Measurements from ENCODE around the gene CCDC177. TPM values are rescaled to one million over a fixed set of nuclear protein-coding genes. Genes with fewer than 3 reads are reported as not detected.

CCDC177 gene
- total and polyA plus RNA-seq, 9 of the 15 experiments (the other 6 are each of a cell fraction or from before 2014, with no cell fraction given) = not detected

DNA sequence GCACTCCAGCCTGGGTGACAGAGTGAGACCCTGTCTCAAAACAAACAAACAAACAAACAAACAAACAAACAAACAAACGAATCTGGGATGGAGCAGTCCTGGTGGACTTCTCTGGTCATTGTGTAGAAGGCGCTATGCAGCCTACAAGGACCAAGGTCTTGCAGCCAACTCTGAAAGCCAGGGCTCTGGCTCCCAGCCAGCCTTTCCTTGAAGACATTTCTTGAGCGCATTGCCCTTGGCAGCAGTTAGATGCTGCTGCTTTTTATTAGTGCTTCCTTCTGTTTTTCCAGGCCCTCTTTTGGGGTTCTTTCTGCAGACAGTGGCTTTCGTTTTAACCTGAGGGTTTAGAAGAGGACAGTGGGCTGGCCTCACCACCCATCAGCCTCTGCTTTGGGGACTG is 20.2 kb downstream of the CCDC177 start:
- no peak for DNase-seq (ENCODE audit: extremely low read depth in 1 of 4, low spot score in 3 of 4)
- BruUV-seq (replicated peaks) = no TSS peak
- ATAC-seq = no peak
- Histone ChIP-seq H3K9me3 (replicated peaks; ENCODE audit: control insufficient read depth, insufficient read depth, low read depth, low read length) (no peaks in the 10 kb centered on the region), H3K4me3 (no peak overlapping the region), H3K4me1 (replicated peaks in 1 of 2; ENCODE audit: control insufficient read depth in 2 of 2, insufficient read depth in 2 of 2, low read length in 2 of 2) (no peaks in the 10 kb centered on the region; a peak in 1 of 5 replicates), H3K36me3 (ENCODE audit: control insufficient read depth, insufficient read depth, low read length) (no peaks in the 10 kb centered on the region), H3K27me3 (ENCODE audit: control insufficient read depth in 2 of 2, insufficient read depth in 2 of 2, low read length in 2 of 2) (peaks cover 2 to 12% of the 10 kb centered on the region in 2 experiments; a peak in 3 of 5 replicates), H2AFZ (ENCODE audit: low read depth, low read length) (no peak overlapping the region), H3K27ac (ENCODE audit: extremely low read depth, low read depth, low read length) (no peak overlapping the region), H3K9me1 (ENCODE audit: control insufficient read depth, insufficient read depth, low read length) (no peaks in the 10 kb centered on the region), H3K4me2 (ENCODE audit: insufficient read depth, low read length) (no peak overlapping the region), H4K20me1 (replicated peaks; ENCODE audit: control insufficient read depth, insufficient read depth, low read length) (no peaks in the 10 kb centered on the region), H3K9ac (ENCODE audit: insufficient read depth in 1 of 2, low read depth in 2 of 2, low read length in 2 of 2) (no peak overlapping the region), H3K79me2 (ENCODE audit: control insufficient read depth, insufficient read depth, low read length) (no peaks in the 10 kb centered on the region)
- POLR2A ChIA-PET = no interaction called here
- CTCF ChIA-PET (ENCODE audit: low intra/inter-chr PET ratio) = no interaction called here
- 19% methylated on average over 3 of the region's 4 CpGs for WGBS (ENCODE audit: insufficient coverage, low coverage, missing lambda C conversion rate)
- intact Hi-C loops (cut with micrococcal nuclease) (no loop called here), in situ Hi-C loops (cut with MboI) (loop anchor here (25.0 kb wide), 1 partner anchor 483 kb away; no protein-coding TSS in a partner anchor)
- no peak for FAIRE-seq
- TF ChIP-seq NFIC (IDR thresholded peaks at IDR 0.05) (peak; percentile 42; the same call in 1 of the 2 replicates), FOXJ2 (tag; IDR thresholded peaks at IDR 0.05) (no peak)

DNA sequence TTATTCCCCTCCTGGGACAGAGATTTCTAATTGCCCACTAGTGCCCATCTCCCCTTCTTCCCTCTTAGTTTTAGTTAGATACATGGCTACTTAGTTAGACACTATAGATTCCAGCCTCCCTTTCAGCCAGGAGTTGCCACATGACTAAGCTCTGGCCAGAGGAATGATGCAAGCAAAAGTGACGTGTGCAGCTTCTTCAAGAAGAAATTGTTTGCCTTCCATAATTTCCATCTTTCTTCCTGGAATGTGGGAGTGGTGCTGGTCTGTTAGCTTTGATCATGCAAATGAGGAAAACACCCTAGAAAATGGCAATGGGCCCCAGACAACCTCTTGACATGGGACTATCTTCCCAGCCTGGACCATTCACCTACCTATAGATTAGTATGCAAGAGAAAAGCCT is 21.4 kb downstream of the CCDC177 start:
- ChIA-PET CTCF (ENCODE audit: low intra/inter-chr PET ratio) (no interaction called here), POLR2A (interaction anchor here (0.8 kb wide), 1 partner anchor 18 kb away, joined by 4 read pairs; no protein-coding TSS in a partner anchor)
- in situ Hi-C loops (cut with MboI) = loop anchor here (25.0 kb wide), 1 partner anchor 484 kb away; no protein-coding TSS in a partner anchor
- Histone ChIP-seq H3K9ac (ENCODE audit: insufficient read depth in 1 of 2, low read depth in 2 of 2, low read length in 2 of 2) (no peak overlapping the region), H3K4me1 (replicated peaks in 1 of 2; ENCODE audit: control insufficient read depth in 2 of 2, insufficient read depth in 2 of 2, low read length in 2 of 2) (no peaks in the 10 kb centered on the region; a peak in 2 of 5 replicates), H4K20me1 (replicated peaks; ENCODE audit: control insufficient read depth, insufficient read depth, low read length) (no peaks in the 10 kb centered on the region), H2AFZ (ENCODE audit: low read depth, low read length) (no peak overlapping the region), H3K9me1 (ENCODE audit: control insufficient read depth, insufficient read depth, low read length) (no peaks in the 10 kb centered on the region), H3K27ac (ENCODE audit: extremely low read depth, low read depth, low read length) (no peak overlapping the region), H3K27me3 (ENCODE audit: control insufficient read depth in 2 of 2, insufficient read depth in 2 of 2, low read length in 2 of 2) (peaks cover 2 to 7% of the 10 kb centered on the region in 2 experiments; a peak in 3 of 5 replicates), H3K9me3 (replicated peaks; ENCODE audit: control insufficient read depth, insufficient read depth, low read depth, low read length) (no peaks in the 10 kb centered on the region), H3K36me3 (ENCODE audit: control insufficient read depth, insufficient read depth, low read length) (no peaks in the 10 kb centered on the region), H3K79me2 (ENCODE audit: control insufficient read depth, insufficient read depth, low read length) (no peaks in the 10 kb centered on the region), H3K4me3 (no peak overlapping the region), H3K4me2 (ENCODE audit: insufficient read depth, low read length) (no peak overlapping the region)
- no peak for FAIRE-seq
- intact Hi-C loops (cut with micrococcal nuclease) = no loop called here
- peak in 1 of 4 experiments; percentile 11 for DNase-seq (ENCODE audit: extremely low read depth in 1 of 4, low spot score in 3 of 4)
- TF ChIP-seq KLF13 (tag; IDR thresholded peaks at IDR 0.05; ENCODE audit: borderline replicate concordance, low read depth) (no peak), CEBPB (tag; IDR thresholded peaks at IDR 0.05) (peak; percentile 84), CCAR2 (IDR thresholded peaks at IDR 0.05; ENCODE audit: low read depth, low read length) (no peak), PCBP2 (IDR thresholded peaks at IDR 0.05; ENCODE audit: low read depth, low read length, poor library complexity, severe bottlenecking) (no peak), CEBPG (CRISPR knock-in tag; IDR thresholded peaks at IDR 0.05) (peak; percentile 64), CEBPG (tag; conservative IDR thresholded peaks at IDR 0.05 in 1 of 2, IDR thresholded peaks at IDR 0.05 in 1 of 2) (peak; percentile 78 to 80), JUND (IDR thresholded peaks at IDR 0.05; ENCODE audit: borderline replicate concordance, low read depth, low read length) (0 out of 2 replicates have a peak, but pooled peaks have one; percentile 36), JUND (tag; IDR thresholded peaks at IDR 0.05; ENCODE audit: borderline replicate concordance, low read depth, low read length) (no peak), POLR2G (IDR thresholded peaks at IDR 0.05; ENCODE audit: low read depth, low read length) (no peak)
- TF ChIP-seq, protein P1, sequence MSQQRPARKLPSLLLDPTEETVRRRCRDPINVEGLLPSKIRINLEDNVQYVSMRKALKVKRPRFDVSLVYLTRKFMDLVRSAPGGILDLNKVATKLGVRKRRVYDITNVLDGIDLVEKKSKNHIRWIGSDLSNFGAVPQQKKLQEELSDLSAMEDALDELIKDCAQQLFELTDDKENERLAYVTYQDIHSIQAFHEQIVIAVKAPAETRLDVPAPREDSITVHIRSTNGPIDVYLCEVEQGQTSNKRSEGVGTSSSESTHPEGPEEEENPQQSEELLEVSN (IDR thresholded peaks at IDR 0.05; ENCODE audit: borderline replicate concordance in 1 of 2, extremely low read depth in 1 of 2, insufficient read depth in 1 of 2, insufficient read length in 1 of 2, low read depth in 1 of 2, low read length in 1 of 2, poor library complexity in 1 of 2, severe bottlenecking in 1 of 2) = no peak
- TF ChIP-seq, protein P2, sequence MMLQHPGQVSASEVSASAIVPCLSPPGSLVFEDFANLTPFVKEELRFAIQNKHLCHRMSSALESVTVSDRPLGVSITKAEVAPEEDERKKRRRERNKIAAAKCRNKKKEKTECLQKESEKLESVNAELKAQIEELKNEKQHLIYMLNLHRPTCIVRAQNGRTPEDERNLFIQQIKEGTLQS (IDR thresholded peaks at IDR 0.05) = peak; percentile 86
- TF ChIP-seq, protein P2 (CRISPR knock-in tag; conservative IDR thresholded peaks at IDR 0.05) = no peak
- no TSS peak for BruUV-seq (replicated peaks)
- 10% methylated on average over 1 of the region's 1 CpG for WGBS (ENCODE audit: insufficient coverage, low coverage, missing lambda C conversion rate)
- ATAC-seq = peak; percentile 58; the same call in 2 of the 3 replicates
